GM19397 (cell line): ENCODE data around the gene CCDC57.

Experiments
- ATAC-seq: cut with Tn5 transposase; IDR thresholded peaks from one replicate; pipeline ENCODE4 v1.9.1; 2021; ENCODE audit warnings: mild to moderate bottlenecking, moderate library complexity; ENCODE audit not compliant: unreplicated experiment

Gene CCDC57

DNA sequence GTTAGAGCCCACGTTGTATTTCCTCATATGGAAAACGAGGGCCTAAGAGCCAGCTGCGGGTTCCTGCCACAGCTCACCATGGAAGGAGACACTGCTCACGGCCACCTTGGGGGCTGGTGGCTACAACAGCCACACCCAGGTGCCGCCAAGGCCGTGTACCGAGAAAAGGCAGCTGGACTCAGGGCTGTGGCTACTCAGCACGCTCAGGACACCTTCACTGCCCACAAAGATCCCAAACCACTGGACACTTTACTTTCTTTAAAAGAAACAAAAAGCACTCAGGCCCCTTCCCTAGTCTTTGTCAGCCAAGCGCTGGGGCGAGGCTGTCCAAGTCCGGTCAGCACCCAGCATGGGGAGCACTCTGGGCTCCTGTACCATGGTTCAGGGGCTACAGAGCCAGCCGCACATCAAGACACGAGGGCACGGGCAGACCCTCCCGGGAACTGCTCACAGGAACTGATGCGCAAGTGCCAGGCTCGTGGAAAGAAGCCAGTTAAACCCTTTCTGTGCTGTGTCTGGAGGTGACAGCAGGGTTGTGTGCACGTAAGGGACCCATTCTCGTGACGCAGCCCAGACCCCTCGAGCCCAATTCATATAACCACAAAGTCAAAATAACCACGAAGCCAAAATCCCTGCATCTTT lies 34.7 kb upstream of the CCDC57 start:
- ATAC-seq = no peak

DNA sequence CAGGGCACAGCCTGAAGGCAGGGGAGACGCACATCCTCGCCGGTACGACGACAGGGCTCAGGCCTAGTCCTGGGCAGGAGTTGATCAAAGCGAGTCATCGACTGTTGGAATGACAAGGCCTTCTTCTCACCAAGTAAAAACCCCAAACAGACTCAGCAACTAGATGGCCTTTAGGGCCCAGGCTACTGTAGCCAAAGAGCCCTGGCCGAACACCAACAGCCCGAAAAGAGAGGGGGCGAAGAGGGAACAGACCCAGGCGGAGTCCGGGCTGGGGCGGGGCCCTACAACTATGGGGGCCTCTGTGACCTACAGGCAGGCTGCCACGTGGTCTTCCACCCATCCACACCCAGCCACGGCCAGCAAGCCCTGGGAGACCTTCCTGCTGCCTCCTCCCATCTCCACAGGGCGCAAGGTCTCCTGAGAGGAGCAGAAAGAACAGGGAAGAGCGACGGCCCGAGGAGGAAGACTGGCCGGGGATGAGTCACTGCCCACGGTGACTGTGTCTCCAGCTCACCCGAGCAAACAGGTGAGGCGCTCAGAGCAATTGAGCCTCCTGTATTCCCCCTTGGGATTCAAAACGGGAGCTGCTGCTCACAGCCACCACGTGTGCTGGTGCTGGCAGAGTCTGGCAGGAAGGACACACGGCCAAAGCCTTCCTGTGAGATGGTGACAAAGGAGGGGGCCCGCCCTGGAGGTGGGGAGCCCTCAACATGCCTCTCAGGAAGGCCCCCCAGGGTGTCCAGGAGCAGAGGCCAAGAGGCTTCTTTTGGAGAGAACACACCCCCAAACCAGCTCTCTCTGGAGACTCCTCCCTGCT lies 33.9 kb upstream of the CCDC57 start:
- ATAC-seq = no peak

DNA sequence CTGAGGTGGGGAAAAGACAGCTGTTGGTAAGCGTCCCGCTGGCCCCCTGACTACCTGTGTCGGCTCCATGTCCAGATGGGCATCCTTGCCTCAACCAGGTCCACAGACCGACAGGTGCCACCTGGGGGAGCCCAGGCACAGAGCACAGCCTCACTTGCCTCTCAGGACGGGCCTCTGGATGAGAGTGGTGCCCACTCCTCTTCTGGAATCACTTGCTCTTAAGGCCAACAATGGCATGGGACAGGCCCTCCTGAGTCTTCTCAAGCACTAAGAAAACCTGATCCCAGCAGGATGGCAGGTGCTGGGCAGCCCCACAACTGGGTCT lies 33.4 kb upstream of the CCDC57 start:
- no peak for ATAC-seq

DNA sequence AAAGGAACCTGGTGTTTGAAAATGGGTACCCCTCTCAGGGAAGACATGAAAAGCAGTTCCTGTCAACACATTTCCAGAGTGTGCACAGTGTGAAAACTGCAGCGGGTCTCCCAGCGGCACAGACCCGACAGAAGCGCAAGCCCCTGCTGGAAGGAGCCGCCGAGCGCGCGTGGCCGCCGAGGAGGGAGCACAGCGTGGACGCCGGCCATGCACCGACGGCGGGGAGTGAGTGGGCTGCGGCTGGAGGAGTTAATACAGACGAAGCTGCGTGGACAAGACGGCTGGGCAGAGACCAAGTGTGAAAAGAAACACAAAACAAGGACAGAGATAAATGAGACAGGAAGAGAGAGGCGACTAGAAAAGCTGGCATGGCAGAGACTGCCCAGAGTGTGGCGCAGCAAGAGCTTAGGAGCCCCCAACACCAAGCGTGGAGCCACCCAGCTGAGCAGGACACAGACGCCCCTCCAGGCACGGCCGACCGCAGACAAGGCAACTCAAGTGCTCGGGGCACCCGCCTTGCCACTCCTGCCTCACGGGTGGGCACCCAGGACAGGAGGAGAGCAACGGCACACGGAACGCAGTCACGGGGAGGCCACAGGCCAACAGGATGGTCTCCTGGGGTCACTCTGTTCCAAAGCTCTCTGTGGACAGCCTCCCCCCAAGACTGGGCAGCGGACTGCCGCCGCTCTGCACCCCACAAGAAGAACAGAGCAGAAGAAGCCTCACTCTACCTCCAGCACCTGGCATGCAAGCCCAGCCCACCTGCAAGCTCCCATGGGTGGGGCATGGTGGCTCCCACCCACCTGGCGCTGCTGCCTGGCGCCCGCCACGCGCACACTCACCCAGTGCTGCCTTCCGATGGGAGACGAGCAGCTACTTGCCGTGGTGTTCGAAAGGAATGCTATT lies 32.7 kb upstream of the CCDC57 start:
- ATAC-seq = no peak

DNA sequence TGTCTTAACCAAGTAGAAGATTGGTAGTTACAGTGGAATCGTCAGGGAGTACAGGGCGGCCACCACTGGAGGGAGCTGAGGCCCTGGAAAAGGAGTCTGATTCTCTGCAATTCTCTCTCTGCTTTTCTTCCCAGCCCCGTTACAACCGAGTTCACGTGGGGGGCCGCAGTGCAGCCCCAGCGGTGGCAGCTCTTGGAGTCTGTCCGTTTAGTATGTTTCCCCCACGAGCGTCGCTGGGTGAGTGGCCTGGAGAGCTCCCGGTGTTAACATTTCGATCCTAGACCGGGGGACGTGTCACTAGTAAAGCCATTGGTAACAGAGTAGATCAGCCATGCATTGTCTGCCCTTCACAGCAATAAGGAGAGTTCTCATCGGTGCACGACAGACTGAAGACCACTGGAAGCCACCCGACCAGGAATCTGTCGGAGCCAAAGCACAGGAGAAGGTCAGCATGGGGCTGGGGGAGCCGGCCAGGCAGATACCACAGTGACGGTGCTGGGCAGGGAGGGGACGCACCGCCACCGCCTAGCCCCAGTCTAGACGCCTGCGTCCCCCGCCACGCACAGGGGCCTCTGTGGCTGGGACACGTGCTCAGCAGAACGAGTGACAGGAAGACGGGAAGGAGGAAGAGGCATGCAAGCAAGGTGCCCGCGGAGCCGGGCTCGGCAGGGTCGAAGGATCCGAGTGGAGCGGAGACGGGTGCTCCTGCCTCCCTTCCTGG lies 31.9 kb upstream of the CCDC57 start:
- no peak for ATAC-seq

DNA sequence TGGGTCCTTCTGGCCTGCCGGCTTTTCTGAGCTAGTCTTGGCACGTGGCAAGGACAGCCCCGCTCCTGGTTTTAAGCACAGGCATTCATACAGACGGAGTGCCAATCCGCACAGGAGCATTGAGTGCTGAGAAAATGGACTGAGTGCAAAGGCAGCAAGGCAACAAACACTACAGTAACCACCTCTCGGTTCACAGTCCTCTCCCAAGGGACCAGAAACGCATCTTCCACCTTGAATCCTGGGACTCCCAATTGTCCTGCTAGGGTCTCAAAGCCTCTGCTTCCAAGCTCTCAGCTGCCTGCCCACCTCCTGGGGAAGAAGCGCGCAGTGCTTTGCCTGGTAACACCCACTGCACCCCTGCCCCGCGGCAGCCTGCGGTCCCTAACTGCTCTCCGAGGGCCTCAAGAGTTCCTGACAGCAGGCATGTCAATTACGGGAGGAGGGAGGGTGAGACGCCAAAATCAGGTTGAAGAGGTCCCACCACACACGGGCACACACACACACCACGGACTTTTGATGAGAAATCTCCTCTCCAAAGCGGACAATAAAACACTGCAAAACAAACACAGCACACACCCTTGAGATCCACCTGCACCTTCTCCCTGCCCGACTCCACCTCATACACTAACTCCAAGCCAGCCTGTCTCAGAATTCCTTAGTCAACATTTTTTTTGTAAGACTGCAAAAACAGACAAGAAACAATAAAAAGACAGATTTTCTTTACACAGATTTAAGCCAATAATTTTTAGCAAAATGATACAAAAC lies 31.2 kb upstream of the CCDC57 start:
- ATAC-seq = no peak

DNA sequence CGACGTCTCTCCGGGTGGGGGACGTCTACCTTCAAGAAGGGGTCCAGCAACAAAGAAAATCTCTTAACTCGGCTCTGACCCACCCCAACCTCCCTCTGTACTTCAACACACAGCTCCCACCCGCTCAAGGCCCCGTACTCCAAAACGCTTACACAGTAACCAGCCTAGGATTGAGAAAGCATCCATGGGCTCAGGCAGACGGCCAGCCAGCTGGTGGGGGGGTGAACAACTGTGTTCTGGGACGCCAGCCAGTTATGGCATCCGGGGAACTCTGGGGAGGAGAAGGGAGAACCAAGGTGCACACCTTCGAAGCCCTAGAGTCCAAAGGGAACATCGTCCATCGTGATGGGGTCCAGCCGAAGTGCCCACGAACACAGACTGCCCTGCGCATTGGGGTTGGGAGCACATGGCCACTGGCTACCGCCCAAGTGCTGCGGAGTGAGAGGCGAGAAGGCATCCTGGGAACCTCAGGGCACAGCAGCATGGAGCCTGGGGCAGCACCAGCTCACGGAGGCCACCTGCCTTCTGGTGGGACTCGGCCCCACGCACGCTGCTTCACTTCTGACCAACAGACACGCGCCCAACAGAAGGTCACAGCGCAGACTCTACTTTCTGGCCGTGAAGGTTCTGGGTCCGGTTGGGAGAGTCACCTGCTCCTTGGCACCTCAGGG lies 30.5 kb upstream of the CCDC57 start:
- no peak for ATAC-seq

DNA sequence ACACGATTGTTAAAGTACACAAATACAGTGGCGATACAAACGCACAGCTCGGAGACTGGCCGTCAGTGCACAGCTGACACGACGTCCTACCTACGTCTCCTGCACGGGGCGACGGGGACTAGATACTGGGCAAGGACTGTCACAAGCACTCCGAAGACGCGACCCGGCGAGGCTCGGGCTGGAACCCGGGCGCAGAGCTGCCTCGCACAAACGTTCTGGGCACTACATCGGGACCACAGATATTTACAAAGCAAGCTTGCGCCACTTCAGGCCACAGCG lies 30.0 kb upstream of the CCDC57 start:
- no peak for ATAC-seq

DNA sequence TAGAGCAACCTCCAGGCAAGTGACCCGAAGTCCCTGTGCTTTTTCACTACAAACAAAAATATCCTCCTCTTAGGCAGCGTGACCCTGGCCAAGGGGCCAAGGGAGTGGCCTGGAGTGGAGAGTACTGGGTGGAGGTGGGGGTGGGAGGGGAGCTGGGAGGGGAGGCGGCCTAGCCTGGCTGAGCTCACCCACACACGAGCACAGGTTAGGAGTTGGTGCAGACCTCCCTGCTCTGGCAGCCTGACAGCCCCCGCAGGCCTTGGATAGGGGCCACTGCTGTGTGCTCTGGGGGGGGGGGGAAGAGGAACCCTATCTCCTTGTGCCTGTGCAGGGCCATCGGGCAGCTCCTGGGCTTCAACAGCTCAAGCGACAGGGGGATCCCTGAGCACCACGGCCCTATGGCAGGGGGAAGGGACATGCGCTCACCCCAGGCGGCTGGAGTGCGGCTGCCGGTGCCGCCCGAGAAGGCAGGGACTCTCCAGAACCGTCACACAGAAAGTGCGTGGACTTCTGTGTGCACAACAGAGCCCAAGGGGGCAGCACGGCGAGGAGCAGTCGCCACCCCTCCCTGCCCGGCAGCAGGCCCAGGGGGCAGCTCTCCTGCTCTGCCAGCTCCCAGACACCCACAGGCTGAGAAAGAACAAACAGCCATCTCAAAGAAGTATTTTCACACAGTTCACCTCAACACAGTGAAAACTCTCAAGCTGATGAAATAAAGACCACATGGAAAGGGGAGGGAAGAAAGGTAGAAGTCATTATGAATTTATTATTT lies 29.5 kb upstream of the CCDC57 start:
- no peak for ATAC-seq

DNA sequence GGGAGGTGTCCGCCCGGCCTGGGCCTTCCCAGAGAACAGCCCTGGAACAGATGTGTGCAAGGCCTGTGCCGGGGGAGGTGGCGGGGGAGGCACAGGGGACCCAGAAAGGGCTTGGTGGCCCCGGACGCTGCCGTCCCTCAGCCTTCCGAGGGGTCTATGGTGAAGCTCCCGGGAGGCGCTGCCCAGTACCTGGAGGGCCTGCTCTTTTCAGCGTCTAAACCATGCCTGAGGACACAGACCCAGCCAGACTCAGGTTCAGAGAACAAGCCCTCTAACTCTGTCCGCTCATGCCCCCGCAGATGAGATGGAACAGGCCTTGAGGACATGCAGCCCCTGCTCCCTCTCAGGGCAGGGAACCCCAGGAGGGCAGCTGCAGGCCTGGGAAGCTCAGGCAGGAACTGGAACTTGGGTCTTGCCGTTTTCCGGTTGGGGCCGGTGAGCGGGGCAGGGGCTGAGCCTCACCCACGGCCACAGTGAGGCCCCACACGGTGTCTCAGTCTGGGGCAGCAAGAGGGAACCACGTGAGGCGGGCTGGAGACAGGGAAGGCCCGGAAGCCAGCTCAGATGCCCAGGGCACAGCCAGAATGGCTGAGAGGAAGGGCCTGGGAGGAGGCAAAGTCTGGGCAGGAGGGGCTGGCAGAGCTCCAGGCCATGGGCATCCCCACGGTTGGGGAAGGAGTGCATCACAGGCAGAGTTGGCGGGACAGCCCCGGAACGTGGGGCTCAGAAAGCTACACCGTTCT lies 28.7 kb upstream of the CCDC57 start:
- no peak for ATAC-seq

DNA sequence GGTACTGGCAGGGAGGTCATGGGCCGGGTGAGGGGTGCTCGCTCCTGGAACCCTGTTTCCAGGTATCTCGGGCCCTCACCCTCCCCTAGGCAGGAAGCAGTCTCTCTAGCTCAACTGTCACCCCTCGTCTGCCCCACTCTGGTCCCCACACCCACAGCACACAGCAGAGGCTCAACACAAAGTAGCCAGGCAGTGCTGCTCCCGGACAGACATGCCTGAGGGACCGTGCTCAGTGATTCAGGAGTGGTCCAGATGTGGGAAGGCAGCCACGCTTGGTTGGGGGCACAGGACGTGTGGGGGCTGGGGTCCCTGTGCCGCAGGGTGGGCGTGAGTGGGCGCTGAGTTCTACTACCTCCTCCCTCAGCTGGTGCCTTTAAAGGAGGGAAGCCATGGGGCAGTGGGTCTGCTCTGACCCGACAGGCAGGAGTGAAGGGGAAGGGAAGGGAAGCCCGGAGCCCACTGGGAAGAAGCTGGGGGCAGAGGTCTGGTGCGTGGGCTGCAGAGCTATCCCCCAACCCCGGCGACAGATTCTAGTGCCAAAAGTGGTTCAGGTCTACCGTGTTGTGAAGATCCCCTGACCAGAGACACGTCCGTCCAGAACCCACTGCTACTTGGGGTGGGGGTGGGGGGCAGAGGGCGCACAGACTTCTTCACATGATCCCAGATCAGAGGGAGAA lies 28.0 kb upstream of the CCDC57 start:
- ATAC-seq = no peak

DNA sequence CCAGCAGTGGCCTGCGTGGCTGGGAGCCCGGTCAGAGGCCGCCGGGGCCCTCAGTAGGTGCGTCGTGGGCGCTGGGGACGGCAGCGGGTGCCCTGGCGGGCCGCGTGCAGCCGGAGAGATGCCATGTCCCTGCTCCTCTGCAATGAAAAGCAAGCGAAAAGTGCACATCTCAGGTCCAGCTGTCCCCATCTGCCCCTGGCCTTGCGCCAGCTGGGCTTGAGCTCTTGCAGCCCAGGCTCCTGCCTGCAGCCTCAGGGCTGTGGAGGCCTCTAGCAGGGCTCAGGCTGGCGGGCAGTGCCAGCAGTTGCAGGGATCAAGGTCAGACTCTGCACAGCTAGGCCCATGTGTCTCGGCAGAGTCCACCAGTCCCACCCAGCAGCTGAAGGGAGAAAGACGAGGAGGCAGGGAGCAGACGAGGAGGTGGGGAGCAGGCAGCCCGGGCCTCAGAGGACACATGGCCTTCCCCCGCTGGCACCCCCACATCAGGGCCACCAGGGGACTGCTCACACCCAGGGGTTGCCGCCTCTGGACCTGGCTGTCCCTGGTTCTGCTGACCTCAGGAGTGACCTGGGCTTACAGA lies 27.4 kb upstream of the CCDC57 start:
- no peak for ATAC-seq

DNA sequence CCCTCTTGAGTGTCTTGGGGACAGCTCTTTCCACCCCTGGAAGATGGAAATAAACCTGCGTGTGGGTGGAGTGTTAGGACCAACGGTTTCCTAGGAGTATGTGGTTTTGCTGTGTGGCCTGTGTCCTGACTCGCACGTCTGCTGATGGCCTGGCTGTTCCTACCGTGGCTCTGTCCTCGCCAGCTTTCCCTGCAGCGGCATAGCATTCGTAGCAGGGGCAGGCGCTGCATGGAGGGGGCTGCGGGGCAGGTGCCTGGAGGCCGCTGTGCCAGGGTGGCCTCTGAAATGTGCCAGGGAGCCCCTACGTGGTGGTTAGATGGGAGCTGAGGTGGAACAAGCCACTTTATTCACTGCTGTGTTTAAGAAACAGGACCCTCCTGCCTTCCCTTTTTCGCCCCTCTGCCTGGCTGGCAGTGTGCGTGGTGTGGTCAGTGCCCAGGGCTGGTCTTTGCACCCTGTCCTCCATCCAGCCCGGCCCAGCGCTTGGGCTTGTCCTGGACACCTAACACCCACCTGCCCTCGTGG lies 26.8 kb upstream of the CCDC57 start:
- no peak for ATAC-seq

DNA sequence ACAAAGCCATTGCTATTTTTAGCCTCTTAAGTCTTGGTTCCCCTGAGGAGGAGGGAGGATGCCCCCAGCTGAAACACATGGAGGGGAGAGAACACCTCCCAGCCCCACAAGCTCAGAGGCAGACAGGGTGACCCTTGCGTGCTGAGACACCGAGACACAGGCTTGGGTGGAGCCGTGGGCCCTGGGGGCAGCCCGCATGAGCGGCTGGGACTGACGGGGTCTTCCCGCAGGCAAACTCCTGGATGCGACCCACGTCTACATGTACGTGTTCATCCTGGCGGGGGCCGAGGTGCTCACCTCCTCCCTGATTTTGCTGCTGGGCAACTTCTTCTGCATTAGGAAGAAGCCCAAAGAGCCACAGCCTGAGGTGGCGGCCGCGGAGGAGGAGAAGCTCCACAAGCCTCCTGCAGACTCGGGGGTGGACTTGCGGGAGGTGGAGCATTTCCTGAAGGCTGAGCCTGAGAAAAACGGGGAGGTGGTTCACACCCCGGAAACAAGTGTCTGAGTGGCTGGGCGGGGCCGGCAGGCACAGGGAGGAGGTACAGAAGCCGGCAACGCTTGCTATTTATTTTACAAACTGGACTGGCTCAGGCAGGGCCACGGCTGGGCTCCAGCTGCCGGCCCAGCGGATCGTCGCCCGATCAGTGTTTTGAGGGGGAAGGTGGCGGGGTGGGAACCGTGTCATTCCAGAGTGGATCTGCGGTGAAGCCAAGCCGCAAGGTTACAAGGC lies 26.0 kb upstream of the CCDC57 start:
- no peak for ATAC-seq

DNA sequence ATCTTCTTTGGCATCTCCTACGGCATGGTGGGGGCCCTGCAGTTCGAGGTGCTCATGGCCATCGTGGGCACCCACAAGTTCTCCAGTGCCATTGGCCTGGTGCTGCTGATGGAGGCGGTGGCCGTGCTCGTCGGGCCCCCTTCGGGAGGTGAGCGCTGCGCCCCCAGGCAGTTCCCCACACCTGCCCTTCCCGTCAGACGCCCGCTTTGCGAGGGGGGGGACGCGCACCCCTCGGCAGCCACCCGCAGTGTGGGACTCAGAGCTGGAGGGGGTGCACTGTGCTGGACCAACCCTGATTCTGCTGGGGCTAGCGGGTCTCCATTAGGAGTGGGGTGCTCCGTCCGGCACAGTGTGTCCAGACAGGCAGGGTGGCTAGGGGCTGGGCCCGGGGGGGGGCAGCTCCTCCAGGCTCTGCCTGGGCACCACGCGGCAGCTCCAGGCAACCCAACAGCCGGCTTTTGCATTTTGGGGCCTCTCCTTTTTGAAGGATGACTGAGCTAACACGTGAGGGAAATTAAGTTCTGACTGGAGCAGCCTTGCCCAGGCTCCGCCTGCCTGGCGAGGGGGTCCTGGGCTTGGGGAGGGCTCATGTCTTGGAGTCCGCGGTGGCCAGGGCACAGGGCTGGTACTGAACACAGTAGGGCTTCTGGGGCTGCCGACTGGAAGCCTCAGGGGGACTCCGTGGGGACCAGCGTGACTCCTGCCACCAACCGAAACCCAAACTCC lies 25.3 kb upstream of the CCDC57 start:
- ATAC-seq = no peak

DNA sequence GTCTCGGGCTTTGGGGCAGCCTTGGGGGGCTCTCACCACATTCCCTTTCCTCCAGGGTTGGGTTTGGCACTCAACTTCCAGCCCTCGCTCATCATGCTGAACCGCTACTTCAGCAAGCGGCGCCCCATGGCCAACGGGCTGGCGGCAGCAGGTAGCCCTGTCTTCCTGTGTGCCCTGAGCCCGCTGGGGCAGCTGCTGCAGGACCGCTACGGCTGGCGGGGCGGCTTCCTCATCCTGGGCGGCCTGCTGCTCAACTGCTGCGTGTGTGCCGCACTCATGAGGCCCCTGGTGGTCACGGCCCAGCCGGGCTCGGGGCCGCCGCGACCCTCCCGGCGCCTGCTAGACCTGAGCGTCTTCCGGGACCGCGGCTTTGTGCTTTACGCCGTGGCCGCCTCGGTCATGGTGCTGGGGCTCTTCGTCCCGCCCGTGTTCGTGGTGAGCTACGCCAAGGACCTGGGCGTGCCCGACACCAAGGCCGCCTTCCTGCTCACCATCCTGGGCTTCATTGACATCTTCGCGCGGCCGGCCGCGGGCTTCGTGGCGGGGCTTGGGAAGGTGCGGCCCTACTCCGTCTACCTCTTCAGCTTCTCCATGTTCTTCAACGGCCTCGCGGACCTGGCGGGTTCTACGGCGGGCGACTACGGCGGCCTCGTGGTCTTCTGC lies 24.6 kb upstream of the CCDC57 start:
- ATAC-seq = no peak
